SK-MEL-5 (cell line): Measurements from ENCODE around the gene BSND. TPM values are rescaled to one million over a fixed set of nuclear protein-coding genes. Genes with fewer than 3 reads are reported as not detected.

Experiments used
- total RNA-seq: library from RNA; depleted of rRNA; stranded (reverse); fragments of >200 nt; shearing (Covaris generic); gene quantifications from 2 replicates; pipeline ENCODE4 v1.2.3, GENCODE V29; 2014; rRNA removed

BSND gene
- total RNA-seq, 1 experiment from 2014 or later = not detected

Other genes with a start within 250 kb of the BSND start
- gene PARS2, start 234.4 kb upstream of the BSND start, total RNA-seq = 7.1 and 7.3 TPM in 2 replicates
- not detected in 2 replicates for gene TTC22, start 197.6 kb upstream of the BSND start, total RNA-seq
- 44.1 and 44.9 TPM in 2 replicates for gene DHCR24, start 111.7 kb upstream of the BSND start, total RNA-seq
- gene TMEM61, start 18.3 kb upstream of the BSND start, total RNA-seq = not detected in 2 replicates
- gene PCSK9, start 40.6 kb downstream of the BSND start, total RNA-seq = 0.11 and 0.26 TPM in 2 replicates
- gene USP24, start 216.4 kb downstream of the BSND start, total RNA-seq = 16.7 and 18.0 TPM in 2 replicates